Natural killer cell treated with Interleukin-12 subunit alpha and Interleukin-12 subunit beta and Interleukin-15 and Interleukin-18, amount 100 ng/mL, for 72 hours (primary cell): Measurements from ENCODE around the gene STX3. TPM values are rescaled to one million over a fixed set of nuclear protein-coding genes. Genes with fewer than 3 reads are reported as not detected.

Experiments used
- ATAC-seq, 2 donors: fragments of 150-1000 bp; cut with Tn5 transposase in 1 of 2; sonication (Bioruptor Pico), chemical (Tn5 transposase) in 1 of 2; 2 replicates each; pipeline ENCODE4 v1.10.0; 2021
- DNase-seq: peaks from one replicate; pipeline ENCODE4 v3.0.0; 2022; ENCODE audit warnings: low spot score
- H3K27ac Mint-ChIP-seq, 2 donors: 1 replicate in 1 of 2; 2 replicates in 1 of 2; pipeline ENCODE4 v1.8.0; 2022; ENCODE audit warnings: mixed read lengths in 2 of 2, mild to moderate bottlenecking in 1 of 2, moderate library complexity in 1 of 2
- H3K27me3 Mint-ChIP-seq, 2 donors: 1 replicate in 1 of 2; 2 replicates in 1 of 2; pipeline ENCODE4 v1.8.0; 2022; ENCODE audit warnings: mixed read lengths in 2 of 2
- H3K36me3 Mint-ChIP-seq: one replicate; pipeline ENCODE4 v1.8.0; 2022; ENCODE audit warnings: mixed read lengths
- H3K4me1 Mint-ChIP-seq, 2 donors: 1 replicate in 1 of 2; 2 replicates in 1 of 2; pipeline ENCODE4 v1.8.0; 2022; ENCODE audit warnings: low read depth in 2 of 2, mixed read lengths in 2 of 2, mild to moderate bottlenecking in 1 of 2
- H3K4me3 Mint-ChIP-seq: one replicate; pipeline ENCODE4 v1.8.0; 2022; ENCODE audit warnings: mixed read lengths
- H3K9me3 Mint-ChIP-seq: 2 replicates; pipeline ENCODE4 v1.8.0; 2022; ENCODE audit warnings: mixed read lengths
- total RNA-seq, 2 donors: library from RNA; stranded (reverse); gene quantifications; one replicate each; pipeline ENCODE4 v1.2.3, GENCODE V29; 2022

The STX3 gene
- total RNA-seq, 2 donors from 2014 or later, result 26.8 to 28.5 TPM

DNA sequence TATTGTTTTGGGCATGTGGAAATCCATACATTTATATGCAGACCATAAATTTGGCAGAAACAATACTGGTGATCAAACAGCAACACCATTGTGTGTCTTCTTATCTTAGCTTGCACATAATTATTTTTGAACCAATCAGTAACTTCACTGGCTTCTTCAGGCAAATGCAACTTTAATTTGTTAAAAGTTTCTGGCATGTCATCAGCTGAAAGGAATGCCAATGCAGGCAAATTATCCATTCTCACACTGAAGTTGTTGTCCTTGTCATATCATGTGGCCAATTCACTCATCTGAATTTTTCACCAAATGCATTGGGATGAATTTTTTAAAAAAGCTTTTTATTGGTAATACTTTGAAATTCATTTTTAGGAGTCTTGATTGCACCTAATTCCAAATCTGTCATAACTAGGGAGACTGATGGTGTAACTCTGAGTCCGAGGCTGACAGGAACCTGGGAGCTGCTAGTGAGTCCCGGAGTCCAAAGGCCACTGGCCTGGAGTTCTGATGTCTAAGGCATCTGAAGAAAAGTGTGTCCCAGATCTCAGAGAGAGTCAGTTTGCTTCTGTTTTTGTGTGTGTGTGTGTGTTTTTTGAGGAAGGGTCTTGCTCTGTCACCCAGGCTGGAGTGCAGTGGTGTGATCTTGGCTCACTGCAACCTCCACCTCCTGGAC, 24.1 kb upstream of the STX3 start:
- Mint-ChIP-seq H3K4me3 (no peak overlapping the region), H3K36me3 (no peaks in the 10 kb centered on the region), H3K27ac (no peak overlapping the region), H3K27me3 (no peaks in the 10 kb centered on the region), H3K4me1 (peaks cover 11 to 17% of the 10 kb centered on the region in 2 donors), H3K9me3 (peaks cover 4% of the 10 kb centered on the region)
- ATAC-seq, result no peak
- no peak for DNase-seq

DNA sequence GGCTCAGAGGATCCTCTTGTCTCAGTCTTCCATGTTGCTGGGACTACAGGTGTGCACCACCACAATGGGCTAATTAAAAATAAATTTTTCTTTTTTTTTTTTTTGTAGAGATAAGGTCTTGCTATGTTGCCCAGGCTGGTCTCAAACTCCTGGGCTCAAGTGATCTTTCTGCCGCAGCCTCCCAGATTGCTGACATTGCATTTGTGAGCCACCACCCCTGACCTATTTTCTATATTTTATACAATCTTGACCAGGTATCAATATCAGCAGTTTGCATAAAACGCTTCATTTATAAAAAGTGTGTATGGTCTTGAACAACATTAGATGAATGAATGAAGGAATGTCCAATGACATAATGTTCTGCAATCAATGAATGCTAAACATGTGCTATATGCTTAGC, 9.1 kb upstream of the STX3 start:
- Mint-ChIP-seq H3K27me3 (peaks cover 24 to 26% of the 10 kb centered on the region in 2 donors), H3K4me1 (peaks cover 0 to 3% of the 10 kb centered on the region in 2 donors), H3K27ac (no peak overlapping the region), H3K4me3 (no peak overlapping the region), H3K9me3 (no peaks in the 10 kb centered on the region), H3K36me3 (no peaks in the 10 kb centered on the region)
- DNase-seq, result no peak
- ATAC-seq, result no peak

GRCh38 chr11:59753650-59754493, 1.3 kb upstream of the STX3 start:
- Mint-ChIP-seq H3K9me3 (no peaks in the 10 kb centered on the region), H3K27me3 (peaks cover 7 to 10% of the 10 kb centered on the region in 2 donors), H3K27ac (peak overlapping the region; percentile 63 to 70), H3K4me1 (peaks cover 25 to 35% of the 10 kb centered on the region in 2 donors), H3K36me3 (no peaks in the 10 kb centered on the region), H3K4me3 (peak overlapping the region; percentile 96)
- DNase-seq (peak; percentile 87), ATAC-seq (peak; percentile 85)

DNA sequence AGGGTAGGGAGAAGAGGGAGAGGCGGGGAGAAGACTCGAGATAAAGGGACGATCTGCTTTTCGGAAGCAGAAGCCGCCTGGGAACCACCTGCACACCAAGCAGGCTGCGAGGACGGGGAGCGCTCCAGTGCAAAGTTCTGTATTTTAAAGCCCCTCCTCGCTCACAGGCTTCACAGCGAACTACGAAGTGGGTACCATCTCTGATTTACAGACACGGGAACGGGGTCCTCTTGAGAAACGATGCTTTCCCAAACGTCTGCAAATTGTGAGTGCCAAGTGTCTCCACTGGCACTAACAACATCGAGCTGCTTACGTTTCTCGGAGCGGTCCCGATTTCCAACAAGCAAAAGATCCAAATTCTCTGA, 700 bp upstream of the STX3 start:
- no peaks in the 10 kb centered on the region for H3K9me3 Mint-ChIP-seq
- no peak for ATAC-seq
- no peaks in the 10 kb centered on the region for H3K36me3 Mint-ChIP-seq
- peak overlapping the region; percentile 96 for H3K4me3 Mint-ChIP-seq
- H3K4me1 Mint-ChIP-seq, result peaks cover 28 to 35% of the 10 kb centered on the region in 2 donors
- no peak for DNase-seq
- peaks cover under 1 to 4% of the 10 kb centered on the region in 2 donors for H3K27me3 Mint-ChIP-seq
- H3K27ac Mint-ChIP-seq, result peak overlapping the region; percentile 63 to 70

DNA sequence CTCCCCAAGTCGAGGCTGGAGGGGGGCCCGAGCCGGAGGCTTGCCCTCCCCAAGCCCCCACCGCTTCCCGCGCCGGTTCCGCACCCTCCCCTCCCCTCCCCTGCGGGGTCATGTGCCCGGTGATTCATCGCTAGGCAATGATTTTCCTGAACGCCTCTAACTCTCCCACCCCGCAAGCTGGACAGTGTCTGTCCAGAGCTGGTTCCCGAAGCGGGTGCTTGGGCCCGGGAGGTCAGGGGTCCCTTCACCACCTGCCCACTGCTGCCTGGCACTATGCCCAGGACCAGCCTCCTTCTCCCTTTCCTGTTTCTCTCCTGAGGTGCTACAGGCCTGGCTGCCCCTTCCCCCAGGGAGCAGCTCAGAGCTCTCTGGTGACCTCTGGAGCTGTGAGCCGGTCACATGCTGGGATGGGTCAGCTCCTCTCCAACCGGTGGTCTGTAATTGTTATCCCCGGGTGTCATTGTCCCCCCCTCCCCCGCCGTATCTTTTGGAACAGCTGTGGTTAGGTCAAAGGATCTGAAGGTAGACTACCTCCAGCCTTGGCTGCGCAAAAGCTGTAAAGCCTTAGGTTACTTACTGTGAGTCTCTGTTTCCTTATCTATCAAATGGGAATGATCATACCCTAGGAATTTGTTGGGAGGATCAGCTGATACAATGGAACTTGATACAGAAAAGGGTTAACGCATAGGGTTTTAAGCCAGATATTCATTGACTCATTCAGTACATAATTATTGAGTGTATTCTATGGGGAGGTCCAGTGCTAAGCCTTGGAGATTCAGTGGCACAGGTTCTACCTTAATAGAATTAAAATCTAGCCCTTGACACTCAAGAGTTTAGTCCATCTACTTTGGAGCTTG, 753 bp downstream of the STX3 start:
- peak overlapping the region in 1 of 2 donors; percentile 61 for H3K27ac Mint-ChIP-seq
- H3K9me3 Mint-ChIP-seq, result no peaks in the 10 kb centered on the region
- no peaks in the 10 kb centered on the region for H3K36me3 Mint-ChIP-seq
- peaks cover 25 to 35% of the 10 kb centered on the region in 2 donors for H3K4me1 Mint-ChIP-seq
- DNase-seq (peak; percentile 64), ATAC-seq (peak; percentile 49 to 54)
- peak overlapping the region; percentile 85 for H3K4me3 Mint-ChIP-seq
- H3K27me3 Mint-ChIP-seq, result no peaks in the 10 kb centered on the region

GRCh38 chr11:59756558-59756840, 1.3 kb downstream of the STX3 start:
- H3K4me3 Mint-ChIP-seq, result peak overlapping the region; percentile 85
- H3K4me1 Mint-ChIP-seq, result peaks cover 25 to 35% of the 10 kb centered on the region in 2 donors
- H3K36me3 Mint-ChIP-seq, result no peaks in the 10 kb centered on the region
- DNase-seq, result no peak
- no peak for ATAC-seq
- peak overlapping the region in 1 of 2 donors; percentile 61 for H3K27ac Mint-ChIP-seq
- H3K27me3 Mint-ChIP-seq, result no peaks in the 10 kb centered on the region
- H3K9me3 Mint-ChIP-seq, result no peaks in the 10 kb centered on the region

DNA sequence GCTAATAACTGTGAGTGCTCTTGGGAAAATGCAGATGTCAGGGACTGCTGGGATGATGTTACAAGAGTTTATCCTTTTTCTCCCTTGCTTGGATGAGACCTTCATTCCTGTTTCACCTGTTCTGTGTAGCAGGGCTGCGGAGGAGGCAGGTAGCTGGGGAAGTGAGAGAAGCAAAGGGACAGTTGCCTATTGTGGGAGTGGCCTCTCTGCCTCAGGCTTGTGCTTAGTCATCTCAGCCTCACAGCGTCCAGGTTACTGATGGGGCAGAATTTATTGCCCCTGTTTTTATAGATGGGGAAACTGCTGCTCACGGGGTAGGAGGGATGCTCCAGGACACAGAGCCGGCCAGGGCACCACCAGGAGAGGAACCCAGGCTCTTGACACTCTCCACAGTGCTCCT, 1.7 kb downstream of the STX3 start:
- Mint-ChIP-seq H3K27me3 (no peaks in the 10 kb centered on the region), H3K36me3 (no peaks in the 10 kb centered on the region), H3K9me3 (no peaks in the 10 kb centered on the region), H3K27ac (peak overlapping the region in 1 of 2 donors; percentile 61), H3K4me1 (peaks cover 25 to 35% of the 10 kb centered on the region in 2 donors), H3K4me3 (peak overlapping the region; percentile 85)
- ATAC-seq, result no peak
- DNase-seq, result no peak

DNA sequence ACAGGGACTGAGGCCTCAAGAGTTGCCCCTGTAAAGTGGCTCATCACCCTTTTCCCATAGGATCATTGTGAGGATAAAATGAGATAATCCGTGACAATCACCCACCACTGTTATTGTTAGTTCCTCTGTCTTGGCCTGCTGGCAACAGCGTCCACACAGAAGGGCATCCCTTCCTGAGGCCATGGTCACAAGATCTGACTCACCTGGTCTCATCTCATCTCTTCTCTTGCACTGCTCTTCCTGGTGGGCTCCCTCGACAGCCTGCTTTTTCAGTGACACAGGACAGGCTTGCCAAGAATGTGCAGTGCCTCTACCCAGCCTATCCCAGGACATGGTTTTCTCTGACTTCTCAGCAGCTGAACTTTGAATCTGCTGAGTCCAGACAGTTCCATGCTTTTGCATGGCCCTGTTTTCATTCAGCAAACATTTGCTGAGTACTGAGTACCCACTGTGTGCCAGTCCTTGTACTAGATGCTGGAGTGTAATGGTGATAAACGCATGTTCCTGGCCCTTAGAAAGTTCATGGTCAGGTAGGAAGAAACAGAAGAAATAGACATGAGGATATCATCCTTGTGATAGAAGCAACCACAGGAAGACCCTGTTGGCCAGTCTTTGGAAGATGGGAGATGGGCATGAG, 3.3 kb downstream of the STX3 start:
- Mint-ChIP-seq H3K36me3 (peaks cover 5% of the 10 kb centered on the region), H3K4me1 (peaks cover 29 to 41% of the 10 kb centered on the region in 2 donors), H3K27me3 (no peaks in the 10 kb centered on the region), H3K9me3 (no peaks in the 10 kb centered on the region), H3K4me3 (no peak overlapping the region), H3K27ac (no peak overlapping the region)
- DNase-seq (no peak), ATAC-seq (no peak)

- Mint-ChIP-seq H3K27me3 (no peaks in the 10 kb centered on the region), H3K9me3 (no peaks in the 10 kb centered on the region), H3K4me1 (peaks cover 21 to 30% of the 10 kb centered on the region in 2 donors), H3K4me3 (no peak overlapping the region), H3K36me3 (peaks cover 5% of the 10 kb centered on the region), H3K27ac (no peak overlapping the region)
- no peak for ATAC-seq
- DNase-seq, result no peak
Observed at GRCh38 chr11:59759900-59760299, 4.7 kb downstream of the STX3 start.

DNA sequence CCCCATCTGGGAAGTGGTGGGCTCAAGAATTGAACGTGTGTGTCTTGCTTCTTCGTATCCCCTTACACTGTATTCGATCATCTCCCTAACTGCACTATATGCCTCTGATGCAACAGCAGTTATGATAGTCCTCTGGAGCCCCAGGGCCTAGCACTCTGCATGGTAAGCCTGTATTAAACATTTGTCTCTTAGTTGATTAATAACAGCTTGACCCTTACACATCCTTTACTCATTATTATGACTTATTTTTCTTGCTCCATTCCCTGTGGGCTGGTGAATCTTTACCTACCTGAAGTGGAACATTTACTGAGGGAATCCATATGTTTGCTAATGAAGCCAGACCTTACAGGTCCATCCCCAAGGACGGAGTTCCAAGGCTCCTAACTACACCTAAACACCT, 5.6 kb downstream of the STX3 start:
- H3K27ac Mint-ChIP-seq, result no peak overlapping the region
- peaks cover 5% of the 10 kb centered on the region for H3K36me3 Mint-ChIP-seq
- ATAC-seq (no peak), DNase-seq (no peak)
- H3K4me1 Mint-ChIP-seq, result peaks cover 24 to 34% of the 10 kb centered on the region in 2 donors
- H3K9me3 Mint-ChIP-seq, result no peaks in the 10 kb centered on the region
- H3K4me3 Mint-ChIP-seq, result no peak overlapping the region
- H3K27me3 Mint-ChIP-seq, result no peaks in the 10 kb centered on the region

DNA sequence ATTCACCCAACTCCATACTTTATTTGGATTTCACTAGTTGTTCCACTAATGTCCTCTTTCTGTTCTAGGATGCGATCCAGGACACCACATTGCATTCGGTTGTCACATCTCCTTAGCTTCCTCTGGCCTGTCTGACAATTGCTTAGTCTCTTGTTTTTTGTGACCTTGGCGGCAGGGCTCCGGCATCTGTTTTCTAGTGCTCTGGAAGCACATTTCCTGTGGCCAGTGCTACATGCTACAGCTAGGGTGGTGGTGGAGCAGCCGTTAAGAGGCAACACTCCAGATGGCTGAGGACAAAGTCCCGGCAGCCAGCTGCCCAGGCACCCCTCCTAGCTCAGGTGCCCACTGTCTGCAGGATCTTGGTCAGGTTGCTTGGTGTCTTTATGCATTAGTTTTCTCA, 6.8 kb downstream of the STX3 start:
- Mint-ChIP-seq H3K36me3 (peaks cover 5% of the 10 kb centered on the region), H3K27me3 (no peaks in the 10 kb centered on the region), H3K27ac (no peak overlapping the region), H3K4me1 (peaks cover 17 to 28% of the 10 kb centered on the region in 2 donors), H3K4me3 (no peak overlapping the region), H3K9me3 (no peaks in the 10 kb centered on the region)
- DNase-seq (no peak), ATAC-seq (no peak)

DNA sequence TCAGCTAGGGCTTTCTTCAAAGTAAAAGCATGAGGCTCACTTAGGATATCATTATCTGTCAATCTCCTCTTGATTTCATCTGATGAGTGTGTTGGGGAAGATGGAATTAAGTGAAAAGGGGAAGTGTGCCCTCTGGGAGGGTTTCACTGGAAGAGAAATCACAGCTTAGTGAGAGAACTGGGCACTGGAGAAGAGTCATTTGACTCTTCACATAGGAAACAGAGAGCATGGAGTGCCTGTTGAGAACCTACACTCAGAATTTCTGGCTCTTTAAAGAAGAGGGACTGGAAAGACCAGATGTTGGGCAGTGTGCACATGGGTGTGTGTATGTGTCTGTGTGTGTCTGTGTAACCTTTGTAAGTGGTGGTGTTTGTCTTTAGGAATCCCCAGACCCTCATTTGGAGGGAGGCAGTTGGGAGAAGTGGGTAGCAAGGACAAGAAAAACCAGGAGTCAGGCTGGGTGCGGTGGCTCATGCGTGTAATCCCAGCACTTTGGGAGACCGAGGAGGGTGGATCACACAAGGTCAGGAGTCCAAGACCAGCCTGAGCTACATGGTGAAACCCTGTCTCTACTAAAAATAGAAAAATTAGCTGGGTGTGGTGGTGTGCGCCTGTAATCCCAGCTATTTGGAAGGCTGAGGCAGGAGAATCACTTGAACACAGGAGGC, 10.0 kb downstream of the STX3 start:
- Mint-ChIP-seq H3K9me3 (no peaks in the 10 kb centered on the region), H3K27ac (peak overlapping the region in 1 of 2 donors; percentile 44), H3K27me3 (no peaks in the 10 kb centered on the region), H3K4me3 (no peak overlapping the region), H3K4me1 (peaks cover 11 to 17% of the 10 kb centered on the region in 2 donors), H3K36me3 (peaks cover 5% of the 10 kb centered on the region)
- no peak for ATAC-seq
- DNase-seq, result no peak
